CD4-positive, CD25-positive, alpha-beta regulatory T cell (primary cell): ENCODE data around the gene ATP9B. TPM values are rescaled to one million over a fixed set of nuclear protein-coding genes. Genes with fewer than 3 reads are reported as not detected.

Experiments used
- ATAC-seq, 2 donors: fragments of 150-1000 bp; cut with Tn5 transposase; one replicate each; pipeline ENCODE4 v1.10.0; 2021; ENCODE audit warnings: low read depth in 2 of 2, moderate number of reproducible peaks in 2 of 2, moderate library complexity in 1 of 2
- DNase-seq, 3 donors: peaks; one replicate each; pipeline versions ENCODE4 v3.0.0 to v3.0.0-alpha.2; 2012 to 2022; ENCODE audit warnings: mixed read lengths in 1 of 3
- H3K27ac ChIP-seq: one replicate; pipeline ENCODE4 v1.7.0; 2013; ENCODE audit warnings: mild to moderate bottlenecking, low read length; ENCODE audit not compliant: insufficient read depth, poor library complexity, severe bottlenecking
- H3K27me3 ChIP-seq: one replicate; pipeline ENCODE4 v1.7.0; 2013; ENCODE audit warnings: low read length; ENCODE audit not compliant: control insufficient read depth, insufficient read depth
- H3K36me3 ChIP-seq: one replicate; pipeline ENCODE4 v1.7.0; 2013; ENCODE audit warnings: mild to moderate bottlenecking, low read length, moderate library complexity; ENCODE audit not compliant: control insufficient read depth, insufficient read depth
- H3K4me1 ChIP-seq: 2 replicates; pipeline ENCODE4 v1.7.0; 2013; ENCODE audit warnings: mild to moderate bottlenecking, low read length; ENCODE audit not compliant: insufficient read depth, control insufficient read depth, poor library complexity, severe bottlenecking
- H3K4me3 ChIP-seq: one replicate; pipeline ENCODE4 v1.7.0; 2013; ENCODE audit warnings: low read depth, mild to moderate bottlenecking, low read length, moderate library complexity
- H3K9me3 ChIP-seq, 2 experiments: 1 replicate in 1 of 2; 2 replicates in 1 of 2; pipeline ENCODE4 v1.7.0; 2013; ENCODE audit warnings: low read length in 2 of 2, mild to moderate bottlenecking in 1 of 2, moderate library complexity in 1 of 2; ENCODE audit not compliant: control insufficient read depth in 2 of 2
- H3K27ac Mint-ChIP-seq, 3 donors: one replicate each; pipeline ENCODE4 v1.8.0; 2020 to 2022; ENCODE audit warnings: mild to moderate bottlenecking in 3 of 3, mixed read lengths in 3 of 3, moderate library complexity in 2 of 3
- H3K27me3 Mint-ChIP-seq: one replicate; pipeline ENCODE4 v1.8.0; 2022; ENCODE audit warnings: mild to moderate bottlenecking, mixed read lengths
- H3K36me3 Mint-ChIP-seq: one replicate; pipeline ENCODE4 v1.8.0; 2020; ENCODE audit warnings: mixed read lengths
- H3K4me1 Mint-ChIP-seq, 4 donors: one replicate each; pipeline ENCODE4 v1.8.0; 2020 to 2022; ENCODE audit warnings: mixed read lengths in 4 of 4, mild to moderate bottlenecking in 1 of 4
- H3K4me3 Mint-ChIP-seq, 4 donors: one replicate each; pipeline ENCODE4 v1.8.0; 2020 to 2022; ENCODE audit warnings: mild to moderate bottlenecking in 4 of 4, mixed read lengths in 4 of 4, moderate library complexity in 3 of 4
- H3K9me3 Mint-ChIP-seq, 7 donors: one replicate each; pipeline ENCODE4 v1.8.0; 2020 to 2022; ENCODE audit warnings: mixed read lengths in 7 of 7, mild to moderate bottlenecking in 3 of 7, moderate library complexity in 2 of 7
- polyA plus RNA-seq, 4 donors: library from polyadenylated mRNA; unstranded; fragments of 300-500 nt; fragmentation: Illumina TruSeq; gene quantifications; one replicate each; pipeline ENCODE4 v1.2.3, GENCODE V29; 2021
- total RNA-seq: library from RNA; stranded (reverse); gene quantifications from one replicate; pipeline ENCODE4 v1.2.3, GENCODE V29; 2022

ATP9B gene
- total and polyA plus RNA-seq, 5 donors from 2014 or later, result 14.1 to 75.3 (median 17.6) TPM

DNA sequence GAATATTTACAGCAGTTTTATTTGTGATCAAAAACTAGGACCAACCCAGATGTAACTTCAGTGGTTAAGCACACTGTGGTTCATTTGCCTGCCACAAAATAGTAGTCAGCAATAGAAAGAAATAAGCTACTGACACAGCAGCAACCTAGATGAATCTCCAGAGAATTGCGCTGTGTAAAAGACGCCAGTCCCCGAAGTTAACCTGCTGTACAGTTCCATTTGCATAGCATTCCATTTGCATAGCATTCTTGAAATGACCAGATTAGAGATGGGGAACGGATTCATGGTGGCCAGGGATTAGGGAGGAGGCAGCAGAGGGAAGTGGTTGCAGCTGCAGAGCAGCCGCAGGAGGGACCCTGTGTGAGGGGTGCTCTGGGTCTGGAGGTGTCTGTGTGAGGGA is 287.2 kb downstream of the ATP9B start:
- Histone ChIP-seq H3K4me3 (no peak overlapping the region), H3K27ac (no peak overlapping the region), H3K4me1 (no peaks in the 10 kb centered on the region), H3K36me3 (peaks cover 28% of the 10 kb centered on the region), H3K27me3 (no peaks in the 10 kb centered on the region), H3K9me3 (no peaks in the 10 kb centered on the region)
- Mint-ChIP-seq H3K4me3 (no peak overlapping the region), H3K4me1 (peaks cover 0 to 8% (median 2%) of the 10 kb centered on the region in 4 donors), H3K27me3 (no peaks in the 10 kb centered on the region), H3K27ac (no peak overlapping the region), H3K9me3 (no peaks in the 10 kb centered on the region), H3K36me3 (peaks cover 25% of the 10 kb centered on the region)
- no peak for DNase-seq
- ATAC-seq, result no peak

GRCh38 chr18:79360933-79361332 is 291.7 kb downstream of the ATP9B start:
- Histone ChIP-seq H3K9me3 (no peaks in the 10 kb centered on the region), H3K27me3 (no peaks in the 10 kb centered on the region), H3K4me3 (no peak overlapping the region), H3K4me1 (no peaks in the 10 kb centered on the region), H3K27ac (no peak overlapping the region), H3K36me3 (peaks cover 52% of the 10 kb centered on the region)
- Mint-ChIP-seq H3K27ac (no peak overlapping the region), H3K27me3 (no peaks in the 10 kb centered on the region), H3K4me1 (peaks cover 0 to 4% (median 0%) of the 10 kb centered on the region in 4 donors), H3K9me3 (no peaks in the 10 kb centered on the region), H3K4me3 (no peak overlapping the region), H3K36me3 (peaks cover 43% of the 10 kb centered on the region)
- DNase-seq (no peak), ATAC-seq (no peak)

DNA sequence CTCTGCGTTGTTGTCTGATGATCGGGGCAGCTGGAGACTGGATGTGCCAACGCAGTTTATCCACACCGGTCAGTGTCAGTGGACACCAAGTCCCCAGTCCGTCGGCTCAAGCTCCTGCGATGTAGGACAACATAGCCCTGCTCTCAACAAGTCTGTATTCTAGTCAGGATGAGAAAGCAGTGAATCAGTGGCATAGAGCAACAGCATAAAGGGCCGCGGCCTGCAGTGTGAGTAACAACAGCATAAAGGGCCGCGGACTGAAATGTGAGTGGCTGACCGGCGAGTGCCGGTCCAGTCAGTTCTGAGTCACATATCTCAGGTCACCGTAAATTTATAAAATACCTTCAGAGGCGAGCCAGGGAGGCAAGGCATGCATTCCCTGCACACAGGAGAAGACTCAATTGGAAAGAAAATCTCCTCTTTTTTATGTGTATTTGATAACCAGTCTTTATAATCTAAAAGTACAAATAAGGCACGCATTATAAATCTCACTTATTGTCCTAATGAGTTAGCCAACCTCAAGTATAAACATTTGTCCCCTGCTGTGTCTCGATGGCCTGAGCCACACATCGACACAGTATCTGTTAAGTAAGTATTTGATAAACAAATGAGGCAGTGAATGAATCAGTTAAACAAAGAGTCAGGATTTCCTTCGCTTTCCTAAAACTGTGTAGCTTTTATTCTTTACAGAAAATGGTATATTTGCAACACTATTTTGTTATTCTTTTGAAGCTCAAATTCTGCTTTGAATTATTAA is 292.8 kb downstream of the ATP9B start:
- Histone ChIP-seq H3K9me3 (no peaks in the 10 kb centered on the region), H3K27ac (no peak overlapping the region), H3K4me3 (no peak overlapping the region), H3K4me1 (no peaks in the 10 kb centered on the region), H3K36me3 (peaks cover 54% of the 10 kb centered on the region), H3K27me3 (no peaks in the 10 kb centered on the region)
- H3K4me3 Mint-ChIP-seq, result no peak overlapping the region
- H3K27me3 Mint-ChIP-seq, result no peaks in the 10 kb centered on the region
- no peaks in the 10 kb centered on the region for H3K4me1 Mint-ChIP-seq
- DNase-seq (no peak), ATAC-seq (no peak)
- H3K9me3 Mint-ChIP-seq, result no peaks in the 10 kb centered on the region
- H3K27ac Mint-ChIP-seq, result no peak overlapping the region
- peaks cover 45% of the 10 kb centered on the region for H3K36me3 Mint-ChIP-seq

- H3K4me1 ChIP-seq, result no peaks in the 10 kb centered on the region
- H3K4me3 ChIP-seq, result no peak overlapping the region
- Mint-ChIP-seq H3K4me1 (peaks cover 5 to 17% (median 10%) of the 10 kb centered on the region in 4 donors), H3K4me3 (no peak overlapping the region), H3K27me3 (no peaks in the 10 kb centered on the region), H3K27ac (peak overlapping the region in 1 of 3 donors; percentile 26), H3K9me3 (no peaks in the 10 kb centered on the region), H3K36me3 (peaks cover 40% of the 10 kb centered on the region)
- no peaks in the 10 kb centered on the region for H3K27me3 ChIP-seq
- H3K27ac ChIP-seq, result no peak overlapping the region
- no peaks in the 10 kb centered on the region for H3K9me3 ChIP-seq
- ATAC-seq, result no peak
- H3K36me3 ChIP-seq, result peaks cover 35% of the 10 kb centered on the region
- no peak for DNase-seq
These were observed 296.5 kb downstream of the ATP9B start for GRCh38 chr18:79365701-79366100.

- Histone ChIP-seq H3K4me1 (no peaks in the 10 kb centered on the region), H3K27ac (no peak overlapping the region), H3K36me3 (peaks cover 28% of the 10 kb centered on the region), H3K27me3 (no peaks in the 10 kb centered on the region), H3K4me3 (no peak overlapping the region), H3K9me3 (no peaks in the 10 kb centered on the region)
- ATAC-seq (no peak), DNase-seq (no peak)
- Mint-ChIP-seq H3K4me1 (peaks cover 6 to 18% (median 10%) of the 10 kb centered on the region in 4 donors), H3K27me3 (no peaks in the 10 kb centered on the region), H3K27ac (peak overlapping the region in 1 of 3 donors; percentile 57), H3K4me3 (no peak overlapping the region), H3K9me3 (no peaks in the 10 kb centered on the region), H3K36me3 (peaks cover 33% of the 10 kb centered on the region)
These were observed 297.2 kb downstream of the ATP9B start for GRCh38 chr18:79366177-79367094.

DNA sequence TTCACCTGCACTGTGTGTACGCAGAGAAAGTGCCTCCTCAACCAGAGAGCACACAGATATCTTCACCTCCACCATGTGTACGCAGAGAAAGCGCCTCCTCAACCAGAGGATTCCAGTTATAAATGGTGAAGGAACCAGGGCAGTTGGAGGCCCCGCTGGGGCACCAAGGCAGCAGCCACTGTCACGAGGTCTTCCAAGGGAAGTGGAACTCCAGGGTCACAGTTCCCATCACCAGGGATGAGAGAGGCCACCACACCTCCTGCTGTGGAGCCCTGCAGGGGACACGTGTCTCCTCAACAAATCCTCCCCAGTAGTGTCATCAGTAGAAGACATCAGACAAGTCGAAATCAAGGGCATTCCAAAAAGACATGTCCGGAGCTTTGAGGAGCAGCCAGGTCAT is 298.3 kb downstream of the ATP9B start:
- ATAC-seq, result no peak
- H3K4me3 Mint-ChIP-seq, result no peak overlapping the region
- peak overlapping the region in 1 of 3 donors; percentile 38 for H3K27ac Mint-ChIP-seq

DNA sequence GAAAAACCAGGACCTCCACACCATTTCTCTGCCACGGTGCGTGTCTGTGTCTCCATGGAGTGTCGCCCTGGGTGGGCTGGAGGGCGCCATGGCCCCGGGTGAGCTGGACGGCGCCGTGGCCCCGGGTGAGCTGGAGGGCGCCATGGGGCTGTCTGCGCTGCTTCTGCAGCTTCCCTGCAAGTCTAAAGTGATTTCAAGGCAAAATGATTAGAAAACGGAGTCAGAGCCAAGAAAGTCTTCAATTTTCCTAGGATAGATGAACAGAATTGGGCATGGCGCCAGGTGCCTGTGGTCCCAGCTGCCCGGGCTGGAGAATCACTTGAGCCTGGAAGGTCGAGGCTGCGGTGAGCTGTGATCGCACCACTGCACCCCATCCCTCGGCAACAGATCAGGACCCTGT is 298.8 kb downstream of the ATP9B start:
- Mint-ChIP-seq H3K4me1 (peaks cover 6 to 23% (median 12%) of the 10 kb centered on the region in 4 donors), H3K4me3 (no peak overlapping the region), H3K9me3 (no peaks in the 10 kb centered on the region), H3K36me3 (peaks cover 37% of the 10 kb centered on the region), H3K27ac (no peak overlapping the region), H3K27me3 (no peaks in the 10 kb centered on the region)
- H3K27ac ChIP-seq, result no peak overlapping the region
- H3K36me3 ChIP-seq, result peaks cover 18% of the 10 kb centered on the region
- no peaks in the 10 kb centered on the region for H3K4me1 ChIP-seq
- no peak overlapping the region for H3K4me3 ChIP-seq
- no peak for ATAC-seq
- no peaks in the 10 kb centered on the region for H3K27me3 ChIP-seq
- no peaks in the 10 kb centered on the region for H3K9me3 ChIP-seq
- DNase-seq, result no peak

More for the DNA sequence above, 298.3 kb downstream of the ATP9B start:
- peaks cover 37% of the 10 kb centered on the region for H3K36me3 Mint-ChIP-seq
- Histone ChIP-seq H3K36me3 (peaks cover 19% of the 10 kb centered on the region), H3K4me3 (no peak overlapping the region), H3K27ac (no peak overlapping the region), H3K27me3 (no peaks in the 10 kb centered on the region), H3K4me1 (no peaks in the 10 kb centered on the region), H3K9me3 (no peaks in the 10 kb centered on the region)
- no peaks in the 10 kb centered on the region for H3K27me3 Mint-ChIP-seq
- no peaks in the 10 kb centered on the region for H3K9me3 Mint-ChIP-seq
- H3K4me1 Mint-ChIP-seq, result peaks cover 6 to 23% (median 12%) of the 10 kb centered on the region in 4 donors
- DNase-seq, result no peak
